Rectal smooth muscle tissue (tissue), 1 donor: ENCODE data around the gene PDE2A.

Experiments
- H3K27ac ChIP-seq: one replicate; pipeline ENCODE4 v1.7.0; 2013; ENCODE audit warnings: low read depth, low read length, inconsistent platforms
- H3K27me3 ChIP-seq: one replicate; pipeline ENCODE4 v1.7.0; 2013; ENCODE audit warnings: low read length; ENCODE audit not compliant: control insufficient read depth, insufficient read depth
- H3K36me3 ChIP-seq: one replicate; pipeline ENCODE4 v1.7.0; 2013; ENCODE audit warnings: low read length; ENCODE audit not compliant: control insufficient read depth, insufficient read depth
- H3K4me1 ChIP-seq: one replicate; pipeline ENCODE4 v1.7.0; 2013; ENCODE audit warnings: low read length; ENCODE audit not compliant: control insufficient read depth, insufficient read depth
- H3K4me3 ChIP-seq: one replicate; pipeline ENCODE4 v1.7.0; 2013; ENCODE audit warnings: low read length
- H3K9ac ChIP-seq: one replicate; pipeline ENCODE4 v1.7.0; 2013; ENCODE audit warnings: low read length

The PDE2A gene

DNA sequence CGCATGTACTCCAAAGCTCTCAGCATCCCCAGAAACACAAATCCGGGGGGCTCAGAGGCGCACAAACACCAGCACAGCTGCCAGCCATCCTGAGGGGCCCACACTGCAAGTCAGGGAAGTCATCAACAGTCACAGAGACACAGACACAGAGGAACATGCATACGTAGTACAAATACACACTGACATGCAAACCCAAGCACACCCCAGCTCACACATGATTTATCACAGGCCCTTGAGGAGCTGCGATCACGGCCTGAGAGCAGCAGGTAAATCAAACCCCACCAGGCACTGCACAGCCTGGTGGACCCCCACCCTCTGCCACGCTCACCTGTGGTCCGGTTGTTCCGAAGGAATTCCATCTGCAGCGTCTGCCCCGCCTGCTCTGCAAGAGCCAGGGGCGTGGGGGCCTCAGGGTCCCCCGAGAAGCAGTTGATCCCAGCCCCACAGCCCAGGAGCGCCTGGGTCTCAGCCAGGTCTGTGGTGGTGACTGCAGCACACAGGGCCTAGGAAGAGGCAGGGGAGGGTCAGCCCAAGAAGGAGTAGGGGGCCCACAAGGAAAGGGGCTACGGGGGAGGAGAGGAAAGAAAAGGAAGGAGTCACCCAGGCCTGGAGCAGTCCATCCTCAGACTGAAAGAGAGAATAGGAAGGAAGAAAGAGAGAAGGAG is 28.5 kb upstream of the PDE2A start:
- H3K4me3 ChIP-seq: no peak overlapping the region
- no peaks in the 10 kb centered on the region for H3K27me3 ChIP-seq
- H3K4me1 ChIP-seq: peaks cover 3% of the 10 kb centered on the region
- no peak overlapping the region for H3K9ac ChIP-seq
- H3K36me3 ChIP-seq: peaks cover 60% of the 10 kb centered on the region
- H3K27ac ChIP-seq: no peak overlapping the region

- peaks cover 3% of the 10 kb centered on the region for H3K4me1 ChIP-seq
- H3K9ac ChIP-seq: no peak overlapping the region
- peaks cover 59% of the 10 kb centered on the region for H3K36me3 ChIP-seq
- no peak overlapping the region for H3K4me3 ChIP-seq
- no peak overlapping the region for H3K27ac ChIP-seq
- H3K27me3 ChIP-seq: no peaks in the 10 kb centered on the region
These were observed 27.9 kb upstream of the PDE2A start for GRCh38 chr11:72702096-72702495.

- H3K36me3 ChIP-seq: peaks cover 56% of the 10 kb centered on the region
- H3K4me1 ChIP-seq: peaks cover 3% of the 10 kb centered on the region
- no peak overlapping the region for H3K4me3 ChIP-seq
These were observed 27.2 kb upstream of the PDE2A start for GRCh38 chr11:72701466-72701865.

DNA sequence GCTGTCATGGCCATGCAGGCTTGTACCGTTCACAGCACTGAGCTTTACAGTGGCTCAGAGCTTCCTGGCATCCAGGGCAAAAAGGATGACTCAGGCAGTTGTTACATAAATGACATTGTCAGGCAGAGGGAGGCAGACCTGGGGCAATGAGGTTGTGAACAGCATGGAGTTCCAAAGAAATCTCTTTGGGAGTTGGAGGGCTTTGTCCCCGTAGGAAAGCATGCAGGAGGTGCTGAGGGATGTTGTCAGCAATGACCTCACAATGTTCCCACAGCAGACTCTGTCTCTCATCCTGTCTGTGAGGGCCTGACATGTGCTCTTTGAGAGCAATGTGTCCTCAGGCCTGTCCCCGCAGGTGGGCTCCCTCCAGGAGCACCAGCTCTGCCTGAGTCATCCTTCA is 25.9 kb upstream of the PDE2A start:
- H3K27ac ChIP-seq: no peak overlapping the region
- H3K9ac ChIP-seq: no peak overlapping the region
- H3K4me1 ChIP-seq: peaks cover 3% of the 10 kb centered on the region
- H3K36me3 ChIP-seq: peaks cover 59% of the 10 kb centered on the region
- H3K4me3 ChIP-seq: no peak overlapping the region
- no peaks in the 10 kb centered on the region for H3K27me3 ChIP-seq

More at GRCh38 chr11:72701466-72701865, 27.2 kb upstream of the PDE2A start:
- no peak overlapping the region for H3K9ac ChIP-seq
- no peaks in the 10 kb centered on the region for H3K27me3 ChIP-seq
- H3K27ac ChIP-seq: no peak overlapping the region

- peaks cover 2% of the 10 kb centered on the region for H3K4me1 ChIP-seq
- no peak overlapping the region for H3K27ac ChIP-seq
- no peak overlapping the region for H3K4me3 ChIP-seq
- H3K9ac ChIP-seq: no peak overlapping the region
- H3K27me3 ChIP-seq: no peaks in the 10 kb centered on the region
- H3K36me3 ChIP-seq: peaks cover 78% of the 10 kb centered on the region
These were observed 23.6 kb upstream of the PDE2A start for GRCh38 chr11:72697814-72698213.

DNA sequence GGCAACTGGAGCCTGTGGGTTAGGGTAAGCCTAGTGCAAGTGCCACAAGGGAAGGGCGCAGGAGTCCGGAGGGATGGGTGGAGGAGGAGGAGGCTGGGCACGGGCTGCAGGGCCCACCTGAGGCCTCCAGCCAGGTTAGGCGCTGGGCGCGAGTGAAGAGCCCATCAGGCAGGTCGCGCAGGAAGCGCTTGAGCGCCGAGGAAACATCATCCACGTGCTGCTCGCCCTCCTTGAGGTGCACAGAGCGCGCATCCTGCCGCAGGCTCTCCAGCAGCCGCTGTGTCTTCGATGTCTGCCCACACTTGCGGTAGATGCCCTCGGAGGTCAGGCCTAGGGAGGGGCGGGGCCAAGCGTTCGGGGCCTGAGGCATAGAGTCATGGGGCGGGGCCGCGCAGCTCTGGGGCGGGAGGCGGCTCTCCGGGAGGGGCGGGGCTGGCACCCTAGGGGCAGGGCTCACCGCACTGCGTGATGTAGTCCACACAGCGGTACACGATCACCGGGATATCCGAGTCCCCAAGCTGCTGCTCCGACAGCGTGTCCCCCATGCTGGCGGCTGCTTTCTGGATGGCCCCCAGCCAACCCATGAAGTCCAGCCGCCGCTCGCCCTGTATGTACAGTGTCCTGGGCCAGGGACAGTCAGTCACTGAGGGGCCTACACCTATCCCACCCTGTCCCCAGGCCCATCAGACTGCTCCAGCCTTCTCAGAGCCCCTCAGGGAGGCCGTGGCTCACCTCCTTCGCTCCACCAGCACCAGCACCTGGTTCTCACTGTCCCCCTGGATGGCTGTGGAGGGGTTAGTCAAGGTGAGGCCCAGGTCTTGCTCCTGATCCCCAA is 22.9 kb upstream of the PDE2A start:
- no peak overlapping the region for H3K4me3 ChIP-seq
- peaks cover 74% of the 10 kb centered on the region for H3K36me3 ChIP-seq
- no peaks in the 10 kb centered on the region for H3K27me3 ChIP-seq
- no peak overlapping the region for H3K9ac ChIP-seq
- H3K4me1 ChIP-seq: no peaks in the 10 kb centered on the region
- H3K27ac ChIP-seq: no peak overlapping the region

GRCh38 chr11:72695354-72695753 is 21.1 kb upstream of the PDE2A start:
- Histone ChIP-seq H3K4me1 (no peaks in the 10 kb centered on the region), H3K4me3 (no peak overlapping the region), H3K27me3 (no peaks in the 10 kb centered on the region), H3K36me3 (peaks cover 62% of the 10 kb centered on the region), H3K27ac (no peak overlapping the region), H3K9ac (no peak overlapping the region)

- H3K27ac ChIP-seq: no peak overlapping the region
- no peaks in the 10 kb centered on the region for H3K27me3 ChIP-seq
- H3K4me3 ChIP-seq: no peak overlapping the region
- H3K9ac ChIP-seq: no peak overlapping the region
- peaks cover 56% of the 10 kb centered on the region for H3K36me3 ChIP-seq
- H3K4me1 ChIP-seq: no peaks in the 10 kb centered on the region
These were observed 19.2 kb upstream of the PDE2A start for GRCh38 chr11:72693271-72693968.

- H3K4me1 ChIP-seq: no peaks in the 10 kb centered on the region
These were observed 18.4 kb upstream of the PDE2A start for GRCh38 chr11:72692498-72693237.

GRCh38 chr11:72690166-72690565 is 15.9 kb upstream of the PDE2A start:
- no peaks in the 10 kb centered on the region for H3K27me3 ChIP-seq
- H3K4me1 ChIP-seq: no peaks in the 10 kb centered on the region
- H3K36me3 ChIP-seq: peaks cover 49% of the 10 kb centered on the region
- H3K4me3 ChIP-seq: no peak overlapping the region
- no peak overlapping the region for H3K27ac ChIP-seq
- H3K9ac ChIP-seq: no peak overlapping the region

More at GRCh38 chr11:72692498-72693237, 18.4 kb upstream of the PDE2A start:
- Histone ChIP-seq H3K9ac (no peak overlapping the region), H3K27me3 (no peaks in the 10 kb centered on the region), H3K27ac (no peak overlapping the region), H3K36me3 (peaks cover 53% of the 10 kb centered on the region), H3K4me3 (no peak overlapping the region)

DNA sequence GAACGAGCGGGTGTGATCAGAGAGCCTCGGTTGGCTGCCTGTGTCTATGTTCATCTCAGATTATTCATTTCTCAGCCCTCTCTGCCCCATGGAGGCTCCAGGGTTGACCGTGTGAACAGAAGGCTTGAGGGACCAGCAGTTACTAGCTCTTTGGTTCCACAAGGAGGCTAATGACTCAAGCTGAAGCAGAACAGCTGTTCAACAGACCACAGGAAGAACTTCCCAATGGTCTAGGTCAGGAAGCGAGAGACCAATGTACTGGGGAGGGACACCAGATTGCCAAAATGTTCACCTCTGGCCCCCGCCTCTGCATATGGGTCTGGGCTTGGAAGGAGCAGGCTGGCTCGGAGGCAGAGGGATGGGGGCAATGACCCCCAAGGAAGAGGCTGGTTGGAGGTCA is 14.7 kb upstream of the PDE2A start:
- Histone ChIP-seq H3K4me1 (peaks cover 2% of the 10 kb centered on the region), H3K9ac (no peak overlapping the region), H3K27me3 (no peaks in the 10 kb centered on the region), H3K4me3 (no peak overlapping the region), H3K27ac (no peak overlapping the region), H3K36me3 (peaks cover 37% of the 10 kb centered on the region)

DNA sequence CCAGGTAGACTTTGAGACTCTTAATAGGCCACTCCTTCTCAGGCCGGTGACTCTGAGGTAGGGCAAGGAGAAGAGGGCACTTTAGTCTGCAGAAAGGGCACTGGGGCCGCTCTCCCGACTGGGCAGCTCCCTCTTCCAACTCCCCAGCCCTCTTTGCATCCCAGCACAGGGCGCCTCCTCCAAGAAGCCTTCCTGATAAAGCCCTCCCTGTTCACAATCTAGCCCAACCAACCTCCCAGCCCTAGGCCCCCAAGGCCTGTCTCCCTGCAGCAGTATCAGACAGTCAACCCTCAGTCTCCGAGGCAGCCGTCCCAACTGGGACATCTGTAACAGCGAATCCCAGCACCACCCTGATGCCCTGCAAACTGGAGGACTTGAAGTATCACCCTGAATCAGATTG is 14.3 kb upstream of the PDE2A start:
- H3K27me3 ChIP-seq: no peaks in the 10 kb centered on the region
- H3K36me3 ChIP-seq: peaks cover 35% of the 10 kb centered on the region
- H3K27ac ChIP-seq: no peak overlapping the region
- H3K4me1 ChIP-seq: peaks cover 2% of the 10 kb centered on the region
- no peak overlapping the region for H3K4me3 ChIP-seq
- H3K9ac ChIP-seq: no peak overlapping the region
